ENCODE data around the gene AGBL3.

The AGBL3 gene

GRCh38 chr7:134986363-134987251, at the start of gene AGBL3:
Gene AGBL3, plus strand, starts transcription at chr7:134986508. Its CDS starts 1,426 bp downstream, at chr7:134987934.
- peak; percentile 93 for DNase-seq (ENCODE audit: low read depth)

GRCh38 chr7:134936893-134937510, 49.3 kb upstream of the AGBL3 start:
- no peak for DNase-seq (ENCODE audit: low read depth)

GRCh38 chr7:134938141-134938540, 48.2 kb upstream of the AGBL3 start:
- no peak for DNase-seq (ENCODE audit: low read depth)

- no peak for DNase-seq (ENCODE audit: low read depth)
These were observed 47.2 kb upstream of the AGBL3 start for GRCh38 chr7:134939136-134939535.

- no peak for DNase-seq (ENCODE audit: low read depth)
These were observed 45.6 kb upstream of the AGBL3 start for GRCh38 chr7:134940729-134941128.

- no peak for DNase-seq (ENCODE audit: low read depth)
These were observed 45.0 kb upstream of the AGBL3 start for GRCh38 chr7:134941185-134941900.

GRCh38 chr7:134941952-134942351, 44.4 kb upstream of the AGBL3 start:
- DNase-seq (ENCODE audit: low read depth), result no peak

- no peak for DNase-seq (ENCODE audit: low read depth)
These were observed 43.4 kb upstream of the AGBL3 start for GRCh38 chr7:134942690-134943466.

GRCh38 chr7:134943785-134944400, 42.4 kb upstream of the AGBL3 start:
- DNase-seq (ENCODE audit: low read depth), result no peak

- no peak for DNase-seq (ENCODE audit: low read depth)
These were observed 40.6 kb upstream of the AGBL3 start for GRCh38 chr7:134945691-134946090.

GRCh38 chr7:134946260-134946659, 40.0 kb upstream of the AGBL3 start:
- DNase-seq (ENCODE audit: low read depth), result no peak

GRCh38 chr7:134947329-134947728, 39.0 kb upstream of the AGBL3 start:
- DNase-seq (ENCODE audit: low read depth), result no peak

- DNase-seq (ENCODE audit: low read depth), result no peak
These were observed 38.5 kb upstream of the AGBL3 start for GRCh38 chr7:134947831-134948230.

- no peak for DNase-seq (ENCODE audit: low read depth)
These were observed 38.1 kb upstream of the AGBL3 start for GRCh38 chr7:134948246-134948645.

- DNase-seq (ENCODE audit: low read depth), result no peak
These were observed 37.6 kb upstream of the AGBL3 start for GRCh38 chr7:134948736-134949135.

- DNase-seq (ENCODE audit: low read depth), result no peak
These were observed 37.1 kb upstream of the AGBL3 start for GRCh38 chr7:134949171-134949570.

GRCh38 chr7:134954197-134955082, 31.9 kb upstream of the AGBL3 start:
- peak; percentile 48 for DNase-seq (ENCODE audit: low read depth)

- DNase-seq (ENCODE audit: low read depth), result no peak
These were observed 29.3 kb upstream of the AGBL3 start for GRCh38 chr7:134957005-134957404.

GRCh38 chr7:134959810-134960209, 26.5 kb upstream of the AGBL3 start:
- DNase-seq (ENCODE audit: low read depth), result no peak

GRCh38 chr7:134962270-134962780, 24.0 kb upstream of the AGBL3 start:
- no peak for DNase-seq (ENCODE audit: low read depth)
